GM18498 (cell line): ENCODE measurements around the gene UCKL1.

Experiments used
- ATAC-seq: cut with Tn5 transposase; IDR thresholded peaks from one replicate; pipeline ENCODE4 v1.9.1; 2021; ENCODE audit warnings: mild to moderate bottlenecking, moderate library complexity; ENCODE audit not compliant: unreplicated experiment

The UCKL1 gene

DNA sequence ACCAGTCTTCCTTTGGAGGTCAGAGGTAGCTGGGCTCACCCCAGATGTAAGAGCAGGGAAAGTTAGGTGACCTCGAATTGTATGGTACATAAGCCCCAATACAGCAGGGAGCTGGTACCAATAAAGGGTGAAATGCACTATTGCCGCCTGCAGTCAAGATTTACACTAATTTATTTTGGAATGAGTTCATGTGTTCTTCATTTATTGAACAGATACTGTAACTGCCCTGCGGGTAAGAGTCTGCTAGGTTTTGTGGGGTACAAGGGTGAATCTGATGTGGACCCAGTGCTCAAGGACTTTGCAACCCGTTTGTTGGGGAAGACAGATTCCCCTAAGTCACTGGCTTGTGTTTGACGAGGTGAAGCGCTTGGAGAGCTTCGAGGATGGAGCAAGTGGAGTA lies 63.8 kb downstream of the UCKL1 start:
- no peak for ATAC-seq

DNA sequence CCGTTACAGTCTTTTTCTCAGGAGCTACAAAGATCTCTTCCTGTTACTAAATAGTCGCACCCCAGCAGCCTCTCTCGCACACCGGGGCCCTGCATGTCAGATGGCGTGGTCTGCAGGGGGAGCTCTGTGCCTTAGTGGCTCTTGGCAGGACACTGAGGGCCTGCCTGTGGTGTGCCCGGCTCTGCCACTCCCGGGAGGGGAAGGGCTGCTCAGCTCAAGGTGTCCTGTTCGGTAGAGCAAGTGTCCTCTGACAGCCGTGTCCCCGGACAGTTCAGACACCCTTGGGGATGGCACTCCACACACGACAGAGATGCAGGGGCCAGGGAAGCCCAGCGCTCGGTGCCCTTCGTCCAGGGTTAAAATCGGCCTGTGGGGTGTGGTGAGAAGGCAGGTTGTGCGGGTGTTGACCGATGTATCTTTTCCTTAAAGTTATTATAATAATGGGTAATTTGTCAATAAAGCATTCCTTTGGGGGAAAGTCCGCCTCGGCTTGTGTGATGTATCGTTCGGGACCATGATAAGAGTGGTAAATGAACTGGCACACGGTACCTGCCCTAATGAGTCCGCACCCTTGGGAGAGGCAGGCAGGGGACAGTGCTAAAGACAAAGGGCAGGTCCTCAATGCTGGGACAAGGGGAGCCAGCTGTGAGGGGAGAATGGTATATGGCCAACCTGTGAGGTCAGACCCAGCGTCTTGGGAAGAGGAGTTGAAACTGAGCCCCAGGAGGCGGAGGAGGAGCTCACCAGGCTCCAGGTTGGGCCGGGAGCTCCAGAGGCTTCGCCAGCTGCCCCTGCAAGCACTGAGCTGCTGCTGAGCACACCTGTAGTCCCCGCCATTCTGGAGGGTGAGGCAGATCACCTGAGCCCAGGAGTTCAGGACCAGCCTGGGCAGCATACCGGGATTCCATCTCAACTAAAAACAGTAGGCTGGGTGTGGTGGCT lies 64.9 kb downstream of the UCKL1 start:
- ATAC-seq: no peak

DNA sequence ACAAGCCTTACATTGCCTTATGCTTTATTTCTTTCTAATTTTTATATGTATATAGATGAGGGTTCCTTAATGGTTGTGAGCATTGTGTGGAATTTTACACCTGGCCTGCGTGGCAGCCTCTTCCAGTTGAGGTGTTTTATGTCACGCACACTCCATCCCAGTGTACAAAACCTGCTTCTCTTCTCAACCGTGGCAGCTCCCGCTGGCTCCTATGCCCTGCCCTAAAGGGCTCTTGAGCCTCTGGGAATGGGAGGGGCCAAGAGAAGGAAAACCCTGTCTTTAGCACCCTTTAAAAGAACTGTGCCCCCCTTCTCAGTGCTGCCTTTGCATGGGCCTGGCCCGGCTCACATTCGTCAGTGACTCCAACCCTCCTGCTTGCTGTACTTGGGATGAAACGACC lies 65.6 kb downstream of the UCKL1 start:
- ATAC-seq: no peak

DNA sequence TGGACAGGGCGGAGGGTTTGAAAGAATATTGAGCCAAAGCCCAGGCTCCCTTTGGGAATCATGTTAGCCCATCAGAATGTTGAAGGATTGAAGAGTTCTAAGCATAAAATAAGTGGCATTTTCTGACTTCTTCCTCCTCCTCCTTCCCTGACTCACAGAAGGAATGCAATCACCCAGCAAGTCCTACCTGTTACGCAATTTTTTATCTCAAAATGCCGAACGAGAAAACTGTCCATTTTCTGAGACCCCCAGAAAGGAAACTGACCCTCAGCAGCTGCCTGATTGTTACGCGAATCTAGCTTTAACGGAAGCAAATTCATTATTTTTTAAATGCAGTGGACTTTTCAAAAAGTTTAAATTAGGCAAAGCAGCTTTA lies 66.0 kb downstream of the UCKL1 start:
- ATAC-seq: no peak
